ENCODE measurements around the gene DHRS7.

Gene DHRS7

DNA sequence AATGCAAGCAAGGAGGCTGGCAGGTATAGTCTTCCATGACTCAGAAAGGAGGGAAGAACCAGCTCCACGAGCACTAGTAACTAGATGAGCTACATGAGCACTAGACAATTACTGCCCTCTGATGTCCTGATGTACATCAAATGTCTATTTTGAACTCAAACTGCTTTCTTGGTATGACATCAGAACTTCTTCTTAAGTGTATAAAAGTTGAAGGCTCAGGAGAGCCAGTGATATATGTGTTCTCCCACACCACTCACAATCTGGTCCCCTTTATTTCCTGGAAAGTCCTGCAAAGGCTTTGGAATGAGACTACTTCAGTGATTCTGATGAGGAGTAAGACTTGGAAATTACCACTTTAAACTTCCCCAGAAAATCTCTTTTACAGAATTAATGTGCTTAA lies 18.5 kb upstream of the DHRS7 start:
- Histone ChIP-seq H3K36me3 (ENCODE audit: insufficient read depth, low read length) (no peaks in the 10 kb centered on the region), H3K27ac (ENCODE audit: low read depth, low read length) (no peak overlapping the region), H3K4me1 (ENCODE audit: insufficient read depth, low read length) (peaks cover 12% of the 10 kb centered on the region; the same call in 1 of the 2 replicates), H3K9me3 (ENCODE audit: insufficient read depth, low read depth, low read length) (no peaks in the 10 kb centered on the region), H3K27me3 (ENCODE audit: insufficient read depth, low read length) (no peaks in the 10 kb centered on the region), H3K9ac (ENCODE audit: low read depth, low read length) (no peak overlapping the region), H3K4me3 (ENCODE audit: low read length) (no peak overlapping the region)
- 86% methylated on average over 1 of the region's 1 CpG for WGBS

DNA sequence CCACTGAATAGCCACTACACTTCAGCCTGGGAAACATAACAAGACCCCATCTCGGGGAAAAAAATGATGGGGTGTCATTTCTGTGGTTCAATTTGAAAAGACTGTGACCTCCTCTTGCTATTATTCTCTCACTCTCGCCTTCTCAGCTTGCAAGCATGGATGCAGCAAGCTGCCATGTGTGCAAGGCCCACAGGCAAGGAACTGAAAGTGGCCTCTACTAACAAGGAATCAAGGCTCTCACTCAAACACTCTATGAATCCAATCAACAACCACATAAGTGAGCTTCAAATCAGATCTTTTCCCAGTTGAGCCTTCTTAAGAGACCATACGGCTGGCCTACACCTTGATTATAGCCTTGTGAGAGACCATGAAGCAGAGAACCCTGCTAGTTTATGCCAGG lies 17.9 kb upstream of the DHRS7 start:
- Histone ChIP-seq H3K4me3 (ENCODE audit: low read length) (no peak overlapping the region), H3K9me3 (ENCODE audit: insufficient read depth, low read depth, low read length) (peaks cover 6% of the 10 kb centered on the region; the same call in 1 of the 2 replicates), H3K27ac (ENCODE audit: low read depth, low read length) (no peak overlapping the region), H3K36me3 (ENCODE audit: insufficient read depth, low read length) (no peaks in the 10 kb centered on the region), H3K4me1 (ENCODE audit: insufficient read depth, low read length) (peaks cover 12% of the 10 kb centered on the region; the same call in 1 of the 2 replicates), H3K9ac (ENCODE audit: low read depth, low read length) (no peak overlapping the region), H3K27me3 (ENCODE audit: insufficient read depth, low read length) (no peaks in the 10 kb centered on the region)
- 97% methylated on average over 3 of the region's 3 CpGs for WGBS

DNA sequence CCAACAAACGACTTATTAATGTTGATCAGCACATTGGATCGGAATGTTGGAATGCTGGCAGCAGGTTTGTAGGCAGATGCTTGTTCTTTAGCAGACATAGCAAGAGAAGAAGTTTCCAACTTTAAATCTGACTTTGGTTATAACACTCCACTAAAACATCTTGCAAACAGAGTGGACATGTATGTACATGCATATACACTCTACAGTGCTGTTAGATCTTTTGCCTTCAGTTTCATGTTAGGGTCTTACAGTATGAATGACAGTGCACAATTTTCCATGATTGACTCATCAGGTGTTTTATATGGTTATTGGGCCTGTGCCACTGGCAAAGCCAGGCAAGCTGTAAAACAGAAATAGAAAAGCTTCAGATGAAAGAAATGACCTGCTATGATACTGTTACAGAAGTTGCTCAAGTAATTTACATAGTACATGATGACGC lies 14.3 kb upstream of the DHRS7 start:
- peaks cover 9% of the 10 kb centered on the region; the same call in 1 of the 2 replicates for H3K9me3 ChIP-seq (ENCODE audit: insufficient read depth, low read depth, low read length)
- H3K4me3 ChIP-seq (ENCODE audit: low read length) = no peak overlapping the region
- no peak overlapping the region for H3K27ac ChIP-seq (ENCODE audit: low read depth, low read length)
- no peak overlapping the region for H3K9ac ChIP-seq (ENCODE audit: low read depth, low read length)
- H3K36me3 ChIP-seq (ENCODE audit: insufficient read depth, low read length) = no peaks in the 10 kb centered on the region
- 99% methylated on average over 3 of the region's 3 CpGs for WGBS
- 0 out of 2 replicates have a peak, but pooled peaks cover under 1% of the 10 kb centered on the region for H3K4me1 ChIP-seq (ENCODE audit: insufficient read depth, low read length)
- H3K27me3 ChIP-seq (ENCODE audit: insufficient read depth, low read length) = no peaks in the 10 kb centered on the region

DNA sequence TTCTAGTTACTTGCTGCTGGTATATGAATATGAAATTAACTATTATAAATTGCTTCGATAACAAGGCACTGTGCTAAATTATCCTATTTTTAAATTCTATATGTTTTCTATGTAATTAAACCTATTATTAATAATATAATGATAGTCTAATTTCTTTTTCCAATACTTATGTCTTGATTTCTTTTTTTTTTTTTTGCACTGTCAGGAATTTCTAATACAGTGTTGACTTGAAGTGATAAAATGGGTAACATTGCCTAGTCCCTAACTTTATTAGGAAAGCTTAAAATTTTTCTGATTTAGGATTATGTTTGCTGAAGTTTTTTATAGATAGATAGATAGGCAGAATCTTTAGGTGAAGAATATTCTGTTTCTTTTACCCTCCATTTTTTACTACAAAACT lies 13.6 kb upstream of the DHRS7 start:
- no CpG with 5 or more reads among the region's 1 CpG for WGBS
- Histone ChIP-seq H3K4me3 (ENCODE audit: low read length) (no peak overlapping the region), H3K9me3 (ENCODE audit: insufficient read depth, low read depth, low read length) (peaks cover 9% of the 10 kb centered on the region; the same call in 1 of the 2 replicates), H3K36me3 (ENCODE audit: insufficient read depth, low read length) (no peaks in the 10 kb centered on the region), H3K4me1 (ENCODE audit: insufficient read depth, low read length) (0 out of 2 replicates have a peak, but pooled peaks cover 4% of the 10 kb centered on the region), H3K9ac (ENCODE audit: low read depth, low read length) (no peak overlapping the region), H3K27me3 (ENCODE audit: insufficient read depth, low read length) (no peaks in the 10 kb centered on the region), H3K27ac (ENCODE audit: low read depth, low read length) (no peak overlapping the region)

DNA sequence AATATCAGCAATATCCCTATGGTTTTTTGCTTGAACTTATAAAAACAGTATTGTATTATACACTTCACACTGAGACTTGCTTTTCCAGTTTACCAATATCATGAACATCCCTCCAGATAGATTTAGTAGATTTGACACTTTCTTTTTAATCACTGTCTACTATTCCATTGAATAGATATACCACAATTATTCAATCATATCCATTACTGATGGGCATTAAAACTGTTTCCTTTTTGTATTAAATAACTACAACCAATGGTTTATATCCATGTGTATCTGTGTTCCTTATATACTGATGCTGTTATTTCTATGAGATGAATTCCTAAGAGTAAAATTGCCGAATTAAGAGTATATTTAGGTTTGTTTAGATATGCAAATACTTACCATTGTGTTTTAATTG lies 13.0 kb upstream of the DHRS7 start:
- WGBS = 100% methylated on average over 1 of the region's 1 CpG
- Histone ChIP-seq H3K27ac (ENCODE audit: low read depth, low read length) (no peak overlapping the region), H3K4me3 (ENCODE audit: low read length) (no peak overlapping the region), H3K36me3 (ENCODE audit: insufficient read depth, low read length) (no peaks in the 10 kb centered on the region), H3K4me1 (ENCODE audit: insufficient read depth, low read length) (0 out of 2 replicates have a peak, but pooled peaks cover 4% of the 10 kb centered on the region), H3K9me3 (ENCODE audit: insufficient read depth, low read depth, low read length) (peaks cover 9% of the 10 kb centered on the region; the same call in 1 of the 2 replicates), H3K9ac (ENCODE audit: low read depth, low read length) (no peak overlapping the region), H3K27me3 (ENCODE audit: insufficient read depth, low read length) (no peaks in the 10 kb centered on the region)

DNA sequence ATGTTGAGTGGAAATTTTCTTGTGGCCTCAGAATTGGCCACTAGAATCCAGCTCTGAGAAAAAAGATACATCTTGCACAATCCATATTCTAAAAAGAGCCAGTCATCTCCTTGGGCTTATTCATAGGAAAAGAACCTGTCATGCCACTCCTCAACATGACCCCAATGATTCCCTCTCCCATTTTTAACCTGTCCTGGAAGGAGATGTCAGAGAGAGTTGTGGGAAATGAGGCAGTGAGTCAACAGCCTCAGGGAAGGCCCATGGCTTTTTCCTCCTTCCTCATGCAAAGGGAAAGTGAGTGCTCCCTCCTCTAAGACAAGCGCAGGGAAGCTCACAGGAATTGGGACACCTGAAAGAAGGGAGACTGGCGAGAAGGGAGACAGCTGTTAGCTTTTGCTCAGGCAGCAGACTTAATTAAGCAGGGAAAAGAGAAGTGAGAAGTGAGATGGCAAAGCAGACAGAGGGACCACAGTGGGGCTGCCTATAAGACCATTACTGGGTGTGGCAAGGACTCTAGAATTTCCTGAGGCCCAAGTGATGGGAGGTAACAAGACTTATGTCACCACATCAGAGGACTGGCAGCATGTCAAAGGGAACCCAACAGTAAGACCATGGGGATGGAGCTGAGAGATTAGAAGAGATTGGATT lies 10.2 kb upstream of the DHRS7 start:
- Histone ChIP-seq H3K4me1 (ENCODE audit: insufficient read depth, low read length) (0 out of 2 replicates have a peak, but pooled peaks cover 4% of the 10 kb centered on the region), H3K4me3 (ENCODE audit: low read length) (no peak overlapping the region), H3K27ac (ENCODE audit: low read depth, low read length) (no peak overlapping the region), H3K36me3 (ENCODE audit: insufficient read depth, low read length) (no peaks in the 10 kb centered on the region), H3K9ac (ENCODE audit: low read depth, low read length) (no peak overlapping the region), H3K27me3 (ENCODE audit: insufficient read depth, low read length) (no peaks in the 10 kb centered on the region), H3K9me3 (ENCODE audit: insufficient read depth, low read depth, low read length) (peaks cover 9% of the 10 kb centered on the region; the same call in 1 of the 2 replicates)
- 82% methylated on average over 2 of the region's 2 CpGs for WGBS

DNA sequence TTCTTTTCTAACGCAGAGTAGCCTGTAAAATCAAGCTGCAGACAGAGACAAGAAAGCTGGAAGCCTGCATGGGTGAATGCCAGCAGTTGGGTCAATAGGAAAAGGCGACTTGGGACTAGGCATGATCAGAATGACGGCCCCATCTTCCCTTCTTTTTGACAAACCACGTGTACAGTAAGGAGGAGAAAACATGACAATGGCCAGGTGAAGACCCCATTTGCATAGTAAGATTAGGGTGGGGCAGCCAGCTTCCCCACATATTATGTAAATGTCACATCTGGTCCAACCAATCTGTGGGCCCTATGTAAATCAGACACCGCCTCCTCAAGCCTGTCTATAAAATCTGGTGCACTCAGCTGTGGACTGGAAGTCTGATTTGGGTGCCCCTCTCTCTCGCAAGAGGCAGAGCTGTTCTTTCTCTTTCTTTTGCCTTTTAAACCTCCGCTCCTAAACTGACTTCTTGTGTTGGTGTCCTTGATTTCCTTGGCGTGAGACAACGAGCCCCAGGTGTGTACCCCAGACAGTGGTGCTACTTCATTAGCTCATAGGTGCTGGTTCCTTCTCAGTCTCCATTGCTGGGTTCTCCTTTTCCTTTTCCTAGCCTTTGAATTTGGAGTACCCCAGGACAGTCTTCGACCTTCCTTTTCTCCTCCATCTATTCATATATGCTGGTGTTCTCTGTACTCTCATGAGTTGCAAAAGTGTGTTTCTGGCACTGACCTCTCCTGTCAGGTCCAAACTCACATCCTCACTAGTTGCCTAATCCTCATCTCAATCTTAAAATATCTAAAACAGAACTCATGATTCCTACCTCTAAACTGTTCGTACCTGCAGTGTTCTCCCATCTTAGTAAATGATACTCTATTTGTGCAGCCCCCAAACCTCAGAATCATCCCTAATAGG lies 9.4 kb upstream of the DHRS7 start:
- Histone ChIP-seq H3K4me3 (ENCODE audit: low read length) (no peak overlapping the region), H3K4me1 (ENCODE audit: insufficient read depth, low read length) (0 out of 2 replicates have a peak, but pooled peaks cover 4% of the 10 kb centered on the region), H3K9ac (ENCODE audit: low read depth, low read length) (no peak overlapping the region), H3K9me3 (ENCODE audit: insufficient read depth, low read depth, low read length) (peaks cover 9% of the 10 kb centered on the region; the same call in 1 of the 2 replicates), H3K27ac (ENCODE audit: low read depth, low read length) (no peak overlapping the region), H3K27me3 (ENCODE audit: insufficient read depth, low read length) (no peaks in the 10 kb centered on the region), H3K36me3 (ENCODE audit: insufficient read depth, low read length) (no peaks in the 10 kb centered on the region)
- WGBS = 78% methylated on average over 11 of the region's 11 CpGs

DNA sequence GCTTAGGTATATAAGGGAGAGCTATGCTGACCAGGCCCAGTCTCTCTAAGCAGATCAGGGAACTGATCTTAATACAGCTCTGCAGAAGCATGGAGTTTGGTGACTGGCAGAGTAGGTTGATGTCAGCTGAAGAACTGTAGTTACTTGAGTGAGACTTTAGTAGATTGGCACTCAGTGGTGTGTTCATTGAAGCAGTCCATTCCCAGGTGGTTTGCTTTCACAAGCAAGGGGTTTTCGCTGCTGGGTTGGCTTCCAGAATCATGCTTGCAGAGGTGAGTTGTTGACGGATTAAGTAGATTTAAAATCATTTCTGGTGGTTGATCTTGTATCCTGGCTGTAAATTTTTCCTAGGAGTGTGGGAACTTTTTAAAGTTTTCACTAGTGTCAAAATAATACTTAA lies 6.5 kb upstream of the DHRS7 start:
- no peaks in the 10 kb centered on the region; the same call in 1 of the 2 replicates for H3K27me3 ChIP-seq (ENCODE audit: insufficient read depth, low read length)
- 0 out of 2 replicates have a peak, but pooled peaks cover 4% of the 10 kb centered on the region for H3K4me1 ChIP-seq (ENCODE audit: insufficient read depth, low read length)
- H3K9me3 ChIP-seq (ENCODE audit: insufficient read depth, low read depth, low read length) = no peaks in the 10 kb centered on the region
- H3K27ac ChIP-seq (ENCODE audit: low read depth, low read length) = no peak overlapping the region
- H3K36me3 ChIP-seq (ENCODE audit: insufficient read depth, low read length) = no peaks in the 10 kb centered on the region
- no peak overlapping the region for H3K4me3 ChIP-seq (ENCODE audit: low read length)
- H3K9ac ChIP-seq (ENCODE audit: low read depth, low read length) = no peak overlapping the region
- WGBS = 73% methylated on average over 2 of the region's 2 CpGs

DNA sequence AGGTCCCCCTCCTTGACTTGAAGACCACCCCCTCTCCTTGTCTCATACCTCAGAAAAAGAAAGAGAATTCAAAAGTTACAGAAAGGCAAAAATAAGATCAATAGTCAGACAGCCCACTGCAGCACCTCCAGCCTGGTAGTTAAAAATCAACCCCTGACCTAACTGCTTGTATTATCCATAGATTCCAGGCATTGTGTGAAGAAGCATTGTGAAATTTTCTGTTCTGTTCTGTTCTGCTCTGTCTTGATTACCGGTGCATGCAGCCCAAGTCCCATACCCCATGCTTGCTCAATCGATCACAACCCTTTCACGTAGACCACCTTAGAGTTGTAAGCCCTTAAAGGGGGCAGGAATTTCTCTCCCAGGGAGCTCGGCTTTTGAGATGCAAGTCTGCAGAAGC lies 5.8 kb upstream of the DHRS7 start:
- 92% methylated on average over 4 of the region's 4 CpGs for WGBS
- no peak overlapping the region for H3K9ac ChIP-seq (ENCODE audit: low read depth, low read length)
- peaks cover 5% of the 10 kb centered on the region for H3K27me3 ChIP-seq (ENCODE audit: insufficient read depth, low read length)
- H3K27ac ChIP-seq (ENCODE audit: low read depth, low read length) = no peak overlapping the region
- H3K9me3 ChIP-seq (ENCODE audit: insufficient read depth, low read depth, low read length) = no peaks in the 10 kb centered on the region
- no peak overlapping the region for H3K4me3 ChIP-seq (ENCODE audit: low read length)
- 0 out of 2 replicates have a peak, but pooled peaks cover 4% of the 10 kb centered on the region for H3K4me1 ChIP-seq (ENCODE audit: insufficient read depth, low read length)
- no peaks in the 10 kb centered on the region for H3K36me3 ChIP-seq (ENCODE audit: insufficient read depth, low read length)

DNA sequence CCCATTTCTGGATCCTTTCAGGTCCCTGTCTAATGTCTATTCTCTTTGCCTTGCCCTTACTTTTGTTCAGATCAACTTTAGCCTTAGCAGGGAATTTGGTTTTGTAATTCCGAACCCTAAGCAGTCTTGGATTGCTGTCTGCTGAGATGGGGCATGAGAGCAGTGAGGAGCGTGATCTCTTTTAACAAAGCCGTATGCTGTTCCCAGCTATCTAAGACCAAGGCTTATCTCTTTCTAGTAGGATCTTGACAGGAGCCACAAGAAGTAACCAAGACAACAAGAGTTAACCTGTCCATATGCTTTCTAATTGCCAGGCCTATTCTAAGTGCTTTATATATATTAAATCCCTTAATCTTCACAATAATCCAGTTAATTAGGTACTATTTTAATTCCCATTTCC lies 4.5 kb upstream of the DHRS7 start:
- Histone ChIP-seq H3K9ac (ENCODE audit: low read depth, low read length) (no peak overlapping the region), H3K27ac (ENCODE audit: low read depth, low read length) (no peak overlapping the region), H3K27me3 (ENCODE audit: insufficient read depth, low read length) (peaks cover 13% of the 10 kb centered on the region), H3K4me1 (ENCODE audit: insufficient read depth, low read length) (0 out of 2 replicates have a peak, but pooled peaks cover 4% of the 10 kb centered on the region), H3K36me3 (ENCODE audit: insufficient read depth, low read length) (no peaks in the 10 kb centered on the region), H3K4me3 (ENCODE audit: low read length) (no peak overlapping the region), H3K9me3 (ENCODE audit: insufficient read depth, low read depth, low read length) (no peaks in the 10 kb centered on the region)
- 70% methylated on average over 3 of the region's 3 CpGs for WGBS

DNA sequence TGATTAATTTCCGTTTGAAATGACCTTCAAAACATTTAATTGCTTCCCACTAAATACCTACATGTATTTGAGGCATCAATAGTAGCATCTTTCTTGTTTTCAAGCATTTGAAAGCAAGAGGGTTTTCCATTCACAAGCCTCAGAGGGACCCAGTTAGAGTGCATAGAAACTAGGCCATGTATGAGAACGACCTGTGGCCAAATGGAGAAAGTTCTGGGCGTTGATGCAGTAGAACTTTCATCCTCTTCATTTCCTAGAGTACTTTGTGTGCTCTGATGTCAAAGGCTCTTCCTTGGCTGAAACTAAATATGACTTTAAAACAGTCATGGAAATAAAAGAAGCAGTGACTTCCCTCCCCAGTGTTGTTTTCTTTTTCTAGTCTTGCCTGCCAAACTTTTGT lies 944 bp upstream of the DHRS7 start:
- Histone ChIP-seq H3K9me3 (ENCODE audit: insufficient read depth, low read depth, low read length) (no peaks in the 10 kb centered on the region), H3K27me3 (ENCODE audit: insufficient read depth, low read length) (peaks cover 13% of the 10 kb centered on the region), H3K36me3 (ENCODE audit: insufficient read depth, low read length) (no peaks in the 10 kb centered on the region), H3K4me1 (ENCODE audit: insufficient read depth, low read length) (peaks cover 19% of the 10 kb centered on the region), H3K9ac (ENCODE audit: low read depth, low read length) (no peak overlapping the region), H3K27ac (ENCODE audit: low read depth, low read length) (no peak overlapping the region), H3K4me3 (ENCODE audit: low read length) (no peak overlapping the region)
- 84% methylated on average over 3 of the region's 3 CpGs for WGBS

Measured in HUES64 (cell line).